NB4 (cell line): ENCODE measurements around the gene KIRREL3.

Experiments
- DNase-seq: peaks from one replicate; pipeline ENCODE4 v3.0.0; 2010; ENCODE audit warnings: low read depth
- H3K4me3 ChIP-seq: one replicate; pipeline ENCODE4 v1.5.1; 2011; ENCODE audit warnings: mild to moderate bottlenecking, low read depth, low read length, moderate library complexity
- MYC ChIP-seq: IDR thresholded peaks from 2 replicates; pipeline ENCODE4 v1.6.1; 2011; ENCODE audit warnings: low read depth, low read length
- POLR2A ChIP-seq: IDR thresholded peaks from 2 replicates; pipeline ENCODE4 v1.6.1; 2011; ENCODE audit warnings: mild to moderate bottlenecking; ENCODE audit not compliant: insufficient read length; ENCODE audit errors: extremely low read depth
- TF ChIP-seq, protein P1 (sequence below): IDR thresholded peaks from 2 replicates; pipeline ENCODE4 v1.6.1; 2011; ENCODE audit warnings: low read depth, low read length
- TF ChIP-seq, protein P2 (sequence below): IDR thresholded peaks from one replicate; pipeline ENCODE4 v1.5.1; 2012; ENCODE audit warnings: low read depth, low read length

KIRREL3 gene

DNA sequence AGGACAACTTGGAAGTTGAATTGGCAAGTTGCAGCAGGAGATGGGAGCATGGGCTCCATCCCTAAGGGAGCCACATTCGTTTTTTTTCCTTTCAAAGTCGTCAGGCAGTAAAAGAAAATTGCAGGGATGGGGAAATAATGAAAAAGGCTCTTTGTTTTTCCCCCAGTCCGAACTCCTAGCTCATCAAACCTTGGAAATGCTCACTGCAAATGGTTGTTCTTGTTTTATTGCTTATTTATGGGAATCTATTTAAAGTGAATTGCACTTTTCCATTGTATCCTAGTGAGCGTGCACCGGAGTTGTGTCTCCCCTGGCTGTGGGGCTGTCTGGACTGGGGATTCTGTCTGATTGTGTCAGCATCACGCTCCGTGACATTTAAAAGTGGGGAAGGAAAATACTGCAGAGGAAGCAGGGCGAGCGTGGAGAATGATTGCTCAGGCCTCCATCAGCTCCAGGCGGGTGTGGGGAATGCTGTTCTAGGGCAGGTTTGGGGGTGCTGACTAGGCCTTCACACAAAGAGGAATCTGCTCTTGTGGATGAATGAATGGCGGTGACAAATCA is 306.4 kb downstream of the KIRREL3 start:
- TF ChIP-seq MYC (no peak), POLR2A (no peak)
- TF ChIP-seq, protein P1, sequence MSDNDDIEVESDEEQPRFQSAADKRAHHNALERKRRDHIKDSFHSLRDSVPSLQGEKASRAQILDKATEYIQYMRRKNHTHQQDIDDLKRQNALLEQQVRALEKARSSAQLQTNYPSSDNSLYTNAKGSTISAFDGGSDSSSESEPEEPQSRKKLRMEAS = no peak
- TF ChIP-seq, protein P2, sequence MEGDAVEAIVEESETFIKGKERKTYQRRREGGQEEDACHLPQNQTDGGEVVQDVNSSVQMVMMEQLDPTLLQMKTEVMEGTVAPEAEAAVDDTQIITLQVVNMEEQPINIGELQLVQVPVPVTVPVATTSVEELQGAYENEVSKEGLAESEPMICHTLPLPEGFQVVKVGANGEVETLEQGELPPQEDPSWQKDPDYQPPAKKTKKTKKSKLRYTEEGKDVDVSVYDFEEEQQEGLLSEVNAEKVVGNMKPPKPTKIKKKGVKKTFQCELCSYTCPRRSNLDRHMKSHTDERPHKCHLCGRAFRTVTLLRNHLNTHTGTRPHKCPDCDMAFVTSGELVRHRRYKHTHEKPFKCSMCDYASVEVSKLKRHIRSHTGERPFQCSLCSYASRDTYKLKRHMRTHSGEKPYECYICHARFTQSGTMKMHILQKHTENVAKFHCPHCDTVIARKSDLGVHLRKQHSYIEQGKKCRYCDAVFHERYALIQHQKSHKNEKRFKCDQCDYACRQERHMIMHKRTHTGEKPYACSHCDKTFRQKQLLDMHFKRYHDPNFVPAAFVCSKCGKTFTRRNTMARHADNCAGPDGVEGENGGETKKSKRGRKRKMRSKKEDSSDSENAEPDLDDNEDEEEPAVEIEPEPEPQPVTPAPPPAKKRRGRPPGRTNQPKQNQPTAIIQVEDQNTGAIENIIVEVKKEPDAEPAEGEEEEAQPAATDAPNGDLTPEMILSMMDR = no peak
- H3K4me3 ChIP-seq = no peak overlapping the region
- DNase-seq = no peak

DNA sequence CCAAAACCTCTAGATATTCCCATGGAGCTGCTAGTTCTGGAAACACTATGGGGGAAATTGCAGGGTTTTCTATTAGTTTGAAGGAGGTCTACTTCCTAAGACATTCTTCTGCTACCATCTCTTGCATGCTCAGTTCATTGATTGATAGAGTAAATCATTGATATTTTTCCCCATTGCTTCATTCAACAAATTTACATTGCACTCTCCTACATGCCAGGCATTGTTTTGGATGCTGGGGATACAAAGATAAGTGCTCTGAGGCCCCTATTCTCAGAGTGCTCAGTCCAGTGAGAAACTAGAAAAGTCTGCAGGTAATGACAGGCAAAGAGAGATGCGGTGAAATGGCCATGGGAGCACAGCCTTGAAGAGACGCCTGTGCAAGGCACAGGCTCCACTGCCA is 313.1 kb downstream of the KIRREL3 start:
- no peak for DNase-seq
- no peak for TF ChIP-seq POLR2A
- TF ChIP-seq, protein P2 = no peak
- TF ChIP-seq MYC = no peak
- TF ChIP-seq, protein P1 = no peak
- H3K4me3 ChIP-seq = no peak overlapping the region

DNA sequence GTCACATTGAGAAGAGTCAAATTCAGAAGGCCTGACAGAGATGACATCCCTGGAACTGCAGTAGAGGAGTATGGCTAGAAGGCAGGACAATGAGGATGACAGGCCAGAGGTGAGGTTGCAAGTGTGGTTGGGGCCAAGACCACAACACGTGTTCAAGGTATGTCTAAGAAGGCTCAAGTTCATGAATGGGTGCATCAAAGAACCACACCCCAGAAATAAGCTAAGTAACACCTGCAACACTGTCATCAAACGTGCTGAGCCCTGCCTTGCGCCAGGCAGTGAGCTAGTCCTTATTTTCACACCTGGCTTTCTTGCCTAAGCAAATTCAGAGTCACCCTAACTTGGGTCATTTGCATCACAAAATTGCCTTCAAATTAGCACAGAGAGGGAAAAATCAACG is 313.6 kb downstream of the KIRREL3 start:
- DNase-seq = no peak
- no peak overlapping the region for H3K4me3 ChIP-seq
- TF ChIP-seq POLR2A (no peak), MYC (no peak)
- TF ChIP-seq, protein P1 = no peak
- TF ChIP-seq, protein P2 = no peak

DNA sequence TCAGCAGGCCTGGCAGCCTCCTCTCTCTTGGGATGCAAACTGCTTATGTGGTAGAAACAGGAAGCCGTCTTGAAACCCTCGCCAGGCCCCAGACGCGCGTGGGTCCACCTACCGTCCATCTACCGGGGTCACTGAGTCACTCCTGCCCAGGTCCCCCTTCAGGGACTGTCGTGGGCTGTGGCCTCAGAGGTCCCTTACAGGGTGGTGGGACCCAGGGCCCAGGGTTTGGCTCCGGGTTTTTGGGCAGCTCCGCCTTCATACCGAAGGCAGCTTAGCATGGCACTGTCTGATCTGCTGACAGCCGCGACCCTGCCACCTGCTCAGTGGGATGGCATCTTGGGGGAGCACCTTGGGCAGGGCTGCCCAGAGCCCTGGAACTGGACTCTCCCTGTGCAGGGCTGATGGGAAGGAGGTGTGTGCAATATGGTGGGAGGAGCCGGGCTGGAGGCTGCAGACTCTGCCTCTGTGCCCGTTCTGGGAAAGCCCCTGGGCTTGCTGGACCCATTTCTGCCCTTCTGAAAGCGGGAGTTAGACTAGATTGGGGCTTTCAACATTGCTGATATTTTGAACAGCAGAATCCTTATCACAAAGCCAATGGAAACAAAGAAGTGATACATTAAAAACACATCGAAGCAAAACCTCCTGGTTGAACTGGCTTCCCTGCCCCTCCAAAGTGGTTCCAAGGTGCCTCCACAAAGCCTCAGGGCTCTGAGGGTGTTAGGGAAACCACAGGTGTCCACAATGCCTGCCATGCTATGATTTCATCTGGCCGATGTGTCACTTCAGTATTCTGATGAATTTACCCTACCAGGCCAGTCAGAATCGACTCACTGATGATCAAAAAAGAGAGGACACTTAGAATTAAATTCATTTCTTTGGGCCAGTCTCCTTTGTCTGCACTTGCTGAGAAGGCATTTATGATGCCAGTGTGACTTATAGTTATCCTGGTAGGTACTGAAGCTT is 316.5 kb downstream of the KIRREL3 start:
- H3K4me3 ChIP-seq = no peak overlapping the region
- TF ChIP-seq POLR2A = no peak
- TF ChIP-seq, protein P1 = no peak
- TF ChIP-seq, protein P2 = no peak
- TF ChIP-seq MYC = no peak

DNA sequence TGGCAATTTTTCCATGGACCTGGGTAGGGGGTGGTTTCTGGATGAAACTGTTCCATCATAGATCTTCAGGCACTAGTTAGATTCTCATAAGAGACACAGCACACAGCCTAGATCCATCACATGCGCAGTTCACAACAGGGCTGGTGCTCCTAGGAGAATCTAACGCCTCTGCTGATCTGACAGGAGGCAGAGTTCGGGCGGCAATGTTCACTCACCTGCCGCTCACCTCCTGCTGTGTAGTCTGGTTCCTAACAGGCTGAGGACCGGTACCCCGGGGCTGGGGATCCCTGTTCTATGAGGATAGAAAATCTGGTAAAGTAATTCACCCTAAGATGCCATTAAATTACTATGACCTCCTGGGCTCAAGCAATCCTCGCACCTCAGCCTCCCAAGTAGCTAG is 318.0 kb downstream of the KIRREL3 start:
- TF ChIP-seq MYC = no peak
- TF ChIP-seq, protein P1 = no peak
- TF ChIP-seq, protein P2 = no peak
- TF ChIP-seq POLR2A = no peak
- DNase-seq = no peak
- no peak overlapping the region for H3K4me3 ChIP-seq

More for the DNA sequence above, 316.5 kb downstream of the KIRREL3 start:
- DNase-seq = no peak
